Duodenal mucosa (tissue), 2 donors: ENCODE measurements around the gene ZNF441.
A peak's percentile ranks its signal among the peaks of the same experiment; 100 is the strongest.

Source experiments
- H3K27ac ChIP-seq: one replicate; pipeline ENCODE4 v1.7.0; 2013; ENCODE audit warnings: low read depth, low read length
- H3K27me3 ChIP-seq, 2 donors: one replicate each; pipeline ENCODE4 v1.7.0; 2013; ENCODE audit warnings: low read length in 2 of 2, control low read depth in 1 of 2; ENCODE audit not compliant: insufficient read depth in 2 of 2, control insufficient read depth in 1 of 2
- H3K36me3 ChIP-seq, 2 donors: one replicate each; pipeline ENCODE4 v1.7.0; 2013; ENCODE audit warnings: low read length in 2 of 2, control low read depth in 1 of 2; ENCODE audit not compliant: insufficient read depth in 2 of 2, control insufficient read depth in 1 of 2
- H3K4me1 ChIP-seq, 2 donors: one replicate each; pipeline ENCODE4 v1.7.0; 2013; ENCODE audit warnings: low read length in 2 of 2, control low read depth in 1 of 2; ENCODE audit not compliant: insufficient read depth in 2 of 2, control insufficient read depth in 1 of 2
- H3K4me3 ChIP-seq, 2 donors: one replicate each; pipeline ENCODE4 v1.7.0; 2013; ENCODE audit warnings: low read length in 2 of 2, low read depth in 1 of 2
- H3K9ac ChIP-seq, 2 donors: one replicate each; pipeline ENCODE4 v1.7.0; 2013; ENCODE audit warnings: low read length in 2 of 2, low read depth in 1 of 2
- H3K9me3 ChIP-seq, 2 donors: one replicate each; pipeline ENCODE4 v1.7.0; 2013; ENCODE audit warnings: low read length in 2 of 2, control low read depth in 1 of 2; ENCODE audit not compliant: control insufficient read depth in 1 of 2

Gene ZNF441

GRCh38 chr19:11747277-11747676, 19.5 kb upstream of the ZNF441 start:
- Histone ChIP-seq H3K27me3 (no peaks in the 10 kb centered on the region), H3K27ac (no peak overlapping the region), H3K9me3 (peaks cover 0 to 12% of the 10 kb centered on the region in 2 donors), H3K4me1 (no peaks in the 10 kb centered on the region), H3K9ac (no peak overlapping the region), H3K4me3 (no peak overlapping the region), H3K36me3 (no peaks in the 10 kb centered on the region)

DNA sequence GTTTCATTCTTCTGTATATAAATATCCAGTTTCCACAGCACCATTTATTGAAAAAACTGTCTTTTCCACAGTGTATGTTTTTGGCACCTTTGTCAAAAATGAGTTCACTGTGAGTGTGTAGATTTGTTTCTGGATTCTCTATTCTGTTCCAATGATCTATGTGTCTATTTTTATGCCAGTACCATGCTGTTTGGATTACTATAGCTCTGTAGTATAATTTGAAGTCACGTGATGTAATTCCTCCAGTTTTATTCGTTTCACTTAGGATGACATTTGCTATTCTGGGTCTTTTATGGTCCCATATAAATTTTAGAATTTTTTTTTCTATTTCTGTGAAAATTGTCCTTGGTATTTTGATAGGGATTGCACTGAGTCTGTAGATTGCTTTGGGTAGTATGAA, 17.0 kb upstream of the ZNF441 start:
- Histone ChIP-seq H3K36me3 (no peaks in the 10 kb centered on the region), H3K4me3 (no peak overlapping the region), H3K9ac (no peak overlapping the region), H3K4me1 (no peaks in the 10 kb centered on the region), H3K27me3 (no peaks in the 10 kb centered on the region), H3K9me3 (peaks cover 0 to 14% of the 10 kb centered on the region in 2 donors), H3K27ac (no peak overlapping the region)

DNA sequence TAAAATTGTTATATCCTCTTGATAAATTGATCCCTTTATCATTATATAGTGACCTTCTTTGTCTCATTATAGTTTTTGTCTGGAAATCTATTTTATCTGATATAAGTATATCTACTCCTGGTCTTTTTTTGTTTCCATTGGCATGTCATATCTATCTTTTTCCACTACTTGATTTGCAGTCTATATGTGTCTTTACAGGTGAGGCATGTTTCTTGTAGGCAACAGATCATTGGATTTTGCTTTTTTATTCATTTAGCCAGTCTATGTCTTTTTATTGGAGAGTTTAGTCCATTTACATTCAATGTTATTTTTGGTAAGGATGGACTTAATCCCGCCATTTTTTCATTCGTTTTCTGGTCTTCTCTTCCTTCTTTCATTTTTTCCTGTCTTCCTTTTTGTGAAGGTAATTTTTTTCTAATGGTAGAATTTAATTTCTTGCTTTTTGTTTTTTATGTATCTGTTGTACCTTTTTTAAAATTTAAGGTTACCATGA, 14.5 kb upstream of the ZNF441 start:
- Histone ChIP-seq H3K27me3 (no peaks in the 10 kb centered on the region), H3K36me3 (no peaks in the 10 kb centered on the region), H3K9me3 (peaks cover 9 to 16% of the 10 kb centered on the region in 2 donors), H3K4me3 (no peak overlapping the region), H3K4me1 (no peaks in the 10 kb centered on the region), H3K9ac (no peak overlapping the region), H3K27ac (no peak overlapping the region)

DNA sequence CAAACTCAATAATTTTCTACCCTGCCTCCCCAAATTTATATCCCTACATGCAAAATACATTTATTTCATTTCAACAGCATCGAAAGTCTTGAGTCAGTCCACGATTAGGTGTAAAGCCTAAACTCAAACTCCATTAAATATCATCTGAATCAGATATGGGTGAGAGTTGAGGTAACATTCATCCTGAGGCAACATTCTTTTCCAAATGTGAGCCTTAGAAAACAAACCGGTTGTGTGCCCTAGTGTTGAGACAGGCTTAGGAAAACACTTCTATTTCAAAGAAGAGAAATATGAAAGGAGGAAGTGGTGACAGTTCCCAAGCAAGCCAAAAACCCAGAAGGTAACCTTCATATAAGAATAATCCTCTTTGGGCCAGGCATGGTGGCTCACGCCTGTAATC, 12.1 kb upstream of the ZNF441 start:
- Histone ChIP-seq H3K4me3 (no peak overlapping the region), H3K9me3 (peaks cover 10 to 11% of the 10 kb centered on the region in 2 donors), H3K9ac (no peak overlapping the region)

DNA sequence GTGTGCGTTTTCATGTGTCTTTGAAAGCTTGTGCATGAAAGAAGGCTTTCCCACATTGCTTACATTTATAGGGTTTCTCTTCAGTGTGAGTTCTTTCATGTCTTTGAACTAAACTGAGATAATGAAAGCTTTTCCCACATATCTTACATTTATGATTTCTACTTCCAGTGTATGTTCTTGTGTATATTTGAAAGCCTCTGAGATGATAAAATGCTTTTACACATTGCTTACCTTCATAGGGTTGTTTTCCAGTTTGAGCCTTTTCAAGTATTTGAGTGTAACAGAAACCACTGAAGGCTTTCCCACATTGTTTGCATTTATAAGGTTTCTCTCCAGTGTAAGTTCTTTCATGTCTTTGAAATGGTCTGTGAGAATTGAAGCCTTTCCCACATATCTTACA, 9.8 kb upstream of the ZNF441 start:
- H3K4me3 ChIP-seq = no peak overlapping the region
- H3K36me3 ChIP-seq = no peaks in the 10 kb centered on the region
- H3K9me3 ChIP-seq = peaks cover 8 to 11% of the 10 kb centered on the region in 2 donors
- no peaks in the 10 kb centered on the region for H3K4me1 ChIP-seq
- no peak overlapping the region for H3K9ac ChIP-seq
- no peaks in the 10 kb centered on the region for H3K27me3 ChIP-seq
- no peak overlapping the region for H3K27ac ChIP-seq

More for the DNA sequence above, 12.1 kb upstream of the ZNF441 start:
- H3K36me3 ChIP-seq = no peaks in the 10 kb centered on the region
- H3K27me3 ChIP-seq = no peaks in the 10 kb centered on the region
- H3K27ac ChIP-seq = no peak overlapping the region
- no peaks in the 10 kb centered on the region for H3K4me1 ChIP-seq

- Histone ChIP-seq H3K27ac (no peak overlapping the region), H3K4me1 (no peaks in the 10 kb centered on the region), H3K9me3 (peaks cover 7 to 11% of the 10 kb centered on the region in 2 donors), H3K27me3 (no peaks in the 10 kb centered on the region), H3K4me3 (no peak overlapping the region), H3K36me3 (no peaks in the 10 kb centered on the region), H3K9ac (no peak overlapping the region)
Observed at GRCh38 chr19:11759805-11760204, 7.0 kb upstream of the ZNF441 start.

- H3K27ac ChIP-seq = no peak overlapping the region
- H3K27me3 ChIP-seq = no peaks in the 10 kb centered on the region
- H3K4me1 ChIP-seq = peaks cover 4 to 8% of the 10 kb centered on the region in 2 donors
- no peaks in the 10 kb centered on the region for H3K9me3 ChIP-seq
- H3K9ac ChIP-seq = no peak overlapping the region
- H3K36me3 ChIP-seq = no peaks in the 10 kb centered on the region
- no peak overlapping the region for H3K4me3 ChIP-seq
Observed at GRCh38 chr19:11763117-11763516, 3.7 kb upstream of the ZNF441 start.

DNA sequence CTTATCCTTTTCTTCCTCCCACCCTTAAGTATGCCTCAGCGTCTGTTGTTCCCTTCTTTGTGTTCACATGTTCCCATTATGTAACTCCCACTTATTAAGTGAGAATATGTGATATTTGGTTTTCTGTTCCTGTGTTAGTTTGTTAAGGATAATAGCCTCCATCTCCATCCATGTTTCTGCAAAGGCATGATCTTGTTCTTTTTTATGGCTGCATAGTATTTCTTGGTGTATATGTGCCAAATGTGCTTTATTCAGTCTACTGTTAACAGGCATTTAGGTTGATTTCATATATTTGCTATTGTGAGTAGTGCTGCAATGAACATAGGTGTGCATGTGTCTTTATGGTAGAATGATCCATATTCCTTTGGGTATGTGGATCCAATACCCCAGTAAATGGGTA, 3.2 kb upstream of the ZNF441 start:
- Histone ChIP-seq H3K27me3 (no peaks in the 10 kb centered on the region), H3K9ac (no peak overlapping the region), H3K9me3 (no peaks in the 10 kb centered on the region), H3K4me1 (peaks cover 5 to 11% of the 10 kb centered on the region in 2 donors), H3K27ac (no peak overlapping the region), H3K36me3 (no peaks in the 10 kb centered on the region), H3K4me3 (no peak overlapping the region)

- H3K27me3 ChIP-seq = no peaks in the 10 kb centered on the region
- H3K4me1 ChIP-seq = peaks cover 5 to 11% of the 10 kb centered on the region in 2 donors
- H3K9me3 ChIP-seq = peaks cover 4 to 7% of the 10 kb centered on the region in 2 donors
- H3K36me3 ChIP-seq = no peaks in the 10 kb centered on the region
- H3K27ac ChIP-seq = peak overlapping the region; percentile 80
- H3K9ac ChIP-seq = peak overlapping the region; percentile 71 to 88
- H3K4me3 ChIP-seq = peak overlapping the region; percentile 73 to 89
Observed at GRCh38 chr19:11767633-11768133, 883 bp downstream of the ZNF441 start.

- Histone ChIP-seq H3K9ac (no peak overlapping the region), H3K27ac (no peak overlapping the region), H3K27me3 (no peaks in the 10 kb centered on the region), H3K36me3 (no peaks in the 10 kb centered on the region), H3K4me3 (no peak overlapping the region), H3K9me3 (peaks cover 9 to 12% of the 10 kb centered on the region in 2 donors), H3K4me1 (peaks cover 5 to 11% of the 10 kb centered on the region in 2 donors)
Observed at GRCh38 chr19:11769995-11770394, 3.2 kb downstream of the ZNF441 start.
